NCI-H748 treated with DMSO at 0.1 percent for 48 hours (cell line): ENCODE results near the gene RASA4B.
"Not testable (repeated sequence)": the region's sequence is repeated elsewhere in the genome, so short reads cannot be mapped to it uniquely, and the experiment has no call there.

Experiments used
- DNase-seq: peaks from one replicate; lab custom pipeline; 2025; lab: John Stamatoyannopoulos, UW

Gene RASA4B

DNA sequence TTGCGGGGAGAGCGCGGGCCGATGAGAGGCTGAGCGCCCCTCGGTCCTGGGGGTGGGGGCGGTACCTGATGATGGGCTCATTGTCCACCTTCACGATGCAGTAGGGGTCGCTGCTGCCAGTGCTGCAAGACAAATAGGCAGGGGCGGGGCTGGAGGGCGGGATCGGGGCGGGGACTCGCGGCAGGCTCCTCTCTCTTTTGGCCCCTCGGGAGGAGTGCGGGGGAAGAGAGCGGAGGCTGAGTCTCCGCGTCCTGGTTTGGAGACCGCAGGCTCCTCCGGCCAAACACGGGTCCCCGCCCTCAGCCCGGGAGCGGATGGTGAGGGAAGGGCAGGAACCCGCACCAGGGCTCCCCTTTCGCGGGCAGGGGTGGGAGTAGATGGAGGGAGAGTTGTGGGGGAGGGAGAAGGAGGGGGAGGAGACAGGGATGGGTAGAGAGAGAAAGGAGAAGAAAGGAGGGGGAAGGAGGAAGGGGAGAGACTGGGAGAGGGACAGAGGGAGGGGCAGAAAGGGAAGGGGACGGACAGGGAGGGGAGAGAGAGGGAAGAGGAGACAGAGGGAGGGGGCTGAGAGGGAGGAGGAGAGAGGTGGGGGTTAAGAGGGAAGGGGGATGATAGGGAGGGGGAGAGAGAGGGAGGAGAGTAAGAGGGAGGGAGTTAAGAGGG, 5.6 kb downstream of the RASA4B start:
- DNase-seq = not testable (repeated sequence)

DNA sequence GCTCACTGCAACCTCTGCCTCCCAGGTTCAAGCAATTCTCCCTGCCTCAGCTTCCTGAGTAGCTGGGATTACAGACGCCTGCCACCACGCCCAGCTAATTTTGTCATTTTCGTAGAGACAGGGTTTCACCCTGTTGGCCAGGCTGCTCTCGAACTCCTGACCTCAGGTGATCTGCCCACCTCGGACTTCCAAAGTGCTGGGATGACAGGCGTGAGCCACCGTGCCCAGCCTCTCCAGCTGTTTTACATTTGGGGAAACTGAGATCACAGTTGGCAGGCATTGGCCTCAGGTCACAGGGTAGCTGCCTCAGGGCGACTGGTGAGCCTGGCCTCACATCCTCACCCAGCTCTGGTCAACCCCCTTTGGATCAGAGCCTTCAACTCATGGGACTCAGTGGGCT, 7.0 kb downstream of the RASA4B start:
- not testable (repeated sequence) for DNase-seq

DNA sequence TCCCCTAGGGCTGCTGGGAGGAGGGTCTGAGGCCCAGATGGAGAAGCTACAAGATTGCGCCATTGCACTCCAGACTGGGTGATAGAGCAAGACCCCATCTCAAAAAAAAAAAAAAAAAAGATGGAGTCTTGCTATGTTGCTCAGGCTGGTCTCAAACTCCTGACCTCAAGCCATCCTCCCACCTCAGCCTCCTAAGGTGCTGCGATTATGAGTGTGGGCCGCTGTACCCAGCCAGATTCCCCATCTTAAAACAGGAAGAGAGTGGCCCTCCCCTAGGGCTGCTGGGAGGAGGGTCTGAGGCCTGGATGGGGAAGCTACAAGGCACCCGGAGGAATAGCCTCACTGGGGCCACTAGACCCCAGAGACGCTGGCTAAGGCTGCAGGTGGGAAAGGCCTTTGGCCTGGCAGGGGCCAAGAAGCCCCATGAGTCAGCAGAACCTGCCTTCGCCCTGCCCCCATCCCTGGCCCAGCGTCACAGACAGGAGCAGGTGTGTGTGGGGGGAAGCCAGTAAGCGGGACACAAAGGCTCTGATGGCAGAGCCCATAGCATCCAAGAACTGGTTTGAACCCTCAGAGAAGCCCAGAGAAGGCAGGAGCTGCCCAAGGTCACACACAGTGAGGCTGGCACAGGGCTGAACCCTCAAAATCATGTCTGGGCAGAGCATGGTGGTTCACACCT, 10.0 kb downstream of the RASA4B start:
- DNase-seq = not testable (repeated sequence)

DNA sequence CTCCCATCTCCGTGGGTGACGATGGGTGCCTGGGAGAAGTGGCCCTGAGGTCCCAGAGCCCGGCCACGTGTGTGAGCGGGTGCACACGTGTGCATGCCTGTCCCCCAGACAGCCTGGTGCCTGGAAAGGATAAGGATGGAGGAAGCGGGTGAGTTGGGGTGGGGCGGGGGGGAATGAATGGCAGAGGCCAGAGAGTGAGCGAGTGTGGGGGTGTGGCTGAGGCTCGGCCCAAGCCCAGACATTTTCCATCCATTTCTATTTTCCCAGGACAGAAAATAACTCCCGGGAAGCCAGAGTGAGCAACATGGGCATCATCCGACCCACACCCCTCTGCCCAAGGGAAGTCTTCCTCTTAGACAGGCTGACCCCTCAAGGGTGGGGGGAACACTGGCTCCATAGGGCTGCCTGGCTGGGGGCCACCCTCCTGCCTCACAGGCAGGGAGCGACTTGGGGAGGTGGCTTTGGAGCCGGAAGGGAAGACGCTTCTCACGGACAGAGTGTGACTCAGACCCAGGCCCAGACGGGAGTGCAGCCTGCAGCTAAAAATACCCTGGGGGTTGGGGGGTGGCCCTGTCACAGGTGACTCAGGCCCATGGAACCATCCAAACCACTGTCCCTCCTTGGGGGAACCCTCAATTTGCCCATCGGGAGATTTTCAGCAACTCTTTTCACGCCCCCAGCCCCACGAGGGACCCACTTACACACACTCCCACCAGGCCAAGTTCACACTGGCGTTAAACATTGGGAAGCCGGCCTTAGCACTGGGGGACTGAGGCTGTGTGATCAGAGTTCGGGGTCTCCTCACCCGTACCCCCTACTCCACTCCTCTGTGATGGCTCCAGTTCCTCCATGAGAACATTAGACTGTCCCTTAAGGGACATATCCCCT, 12.0 kb downstream of the RASA4B start:
- not testable (repeated sequence) for DNase-seq

DNA sequence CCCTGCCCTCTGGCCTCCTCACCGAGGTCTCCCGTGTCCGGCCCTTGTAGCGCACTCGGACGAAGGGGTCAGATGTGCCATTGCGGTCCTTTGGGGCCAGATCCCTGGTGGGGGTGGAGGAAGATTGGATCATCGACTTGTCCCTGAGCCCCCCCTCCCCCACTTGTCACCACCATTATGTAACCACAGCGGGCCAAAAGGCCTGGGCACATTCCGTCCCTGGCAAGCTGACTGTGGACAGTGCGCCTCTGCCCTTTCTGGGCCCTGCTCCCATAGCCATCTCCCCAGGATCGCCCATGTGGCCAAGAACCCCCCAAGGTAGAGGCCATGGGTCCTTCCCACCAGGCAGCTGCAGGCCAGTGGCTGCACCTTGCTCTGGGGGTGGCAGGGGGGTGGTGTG, 14.4 kb downstream of the RASA4B start:
- not testable (repeated sequence) for DNase-seq

DNA sequence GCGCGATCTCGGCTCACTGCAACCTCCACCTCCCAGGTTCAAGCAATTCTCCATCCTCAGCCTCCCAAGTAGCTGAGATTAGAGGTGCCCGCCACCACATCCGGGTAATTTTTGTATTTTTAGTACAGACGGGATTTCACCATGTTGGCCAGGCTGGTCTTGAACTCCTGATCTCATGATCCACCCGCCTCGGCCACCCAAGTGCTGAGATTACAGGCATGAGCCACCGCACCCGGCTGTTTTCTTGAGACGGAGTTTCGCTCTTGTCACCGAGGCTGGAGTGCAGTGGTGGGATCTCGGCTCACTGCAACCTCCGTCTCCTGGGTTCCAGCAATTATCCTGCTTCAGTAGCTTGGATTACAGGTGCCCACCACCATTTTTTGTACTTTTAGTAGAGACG, 19.3 kb downstream of the RASA4B start:
- DNase-seq = not testable (repeated sequence)

DNA sequence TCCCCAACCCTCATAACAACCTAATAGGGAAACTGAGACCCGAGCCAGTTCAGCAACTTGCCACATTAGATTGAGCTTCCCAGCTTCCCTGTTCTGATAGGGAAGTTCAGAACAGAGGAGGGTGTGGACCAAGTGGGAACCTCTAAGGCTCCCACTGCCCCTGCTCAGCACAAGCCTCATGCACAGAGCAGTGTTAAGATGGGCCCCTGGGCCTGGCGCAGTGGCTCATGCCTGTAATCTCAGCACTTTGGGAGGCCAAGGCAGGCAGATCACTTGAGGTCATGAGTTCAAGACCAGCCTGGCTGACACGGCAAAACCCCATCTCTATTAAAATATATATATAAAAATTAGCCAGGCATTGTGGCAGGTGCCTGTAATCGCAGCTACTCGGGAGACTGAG, 20.3 kb downstream of the RASA4B start:
- not testable (repeated sequence) for DNase-seq

- DNase-seq = not testable (repeated sequence)
Measured at GRCh38 chr7:102496861-102497260, 20.7 kb downstream of the RASA4B start.

DNA sequence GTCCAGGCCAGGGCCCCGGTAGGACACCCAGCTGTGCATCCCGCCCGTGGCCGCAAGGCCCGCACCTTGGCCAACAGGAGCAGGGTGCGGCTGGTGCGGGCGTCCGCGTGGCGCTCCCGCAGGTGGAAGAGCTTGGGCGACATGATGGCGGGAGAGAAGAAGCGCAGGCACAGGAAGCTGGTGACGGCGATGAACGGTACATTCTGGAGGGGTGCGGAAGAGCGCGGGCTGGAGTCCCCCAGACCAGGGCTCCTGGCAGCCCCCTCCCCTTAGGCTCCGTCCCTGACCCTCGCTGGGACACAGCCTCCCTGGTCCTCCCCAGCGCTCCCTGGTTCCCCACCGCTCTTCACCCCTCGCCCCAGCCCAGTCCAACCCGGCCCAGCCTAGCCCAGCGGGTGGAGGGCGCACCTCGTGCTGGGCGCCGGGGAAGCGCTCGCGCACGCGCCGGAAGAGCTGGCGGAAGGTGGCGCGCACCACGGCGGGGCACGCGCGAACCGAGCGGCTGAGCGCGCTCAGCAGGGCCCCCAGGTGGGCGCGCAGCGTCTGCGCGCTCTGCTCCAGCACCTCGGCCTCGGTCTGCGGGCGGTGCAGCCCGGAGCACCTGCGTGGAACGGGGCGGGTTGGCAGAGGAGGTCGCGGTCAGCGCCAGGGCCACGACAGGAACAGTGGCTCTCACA, 23.0 kb downstream of the RASA4B start:
- DNase-seq = not testable (repeated sequence)

- DNase-seq = not testable (repeated sequence)
Measured at GRCh38 chr7:102494026-102494425, 23.6 kb downstream of the RASA4B start.

DNA sequence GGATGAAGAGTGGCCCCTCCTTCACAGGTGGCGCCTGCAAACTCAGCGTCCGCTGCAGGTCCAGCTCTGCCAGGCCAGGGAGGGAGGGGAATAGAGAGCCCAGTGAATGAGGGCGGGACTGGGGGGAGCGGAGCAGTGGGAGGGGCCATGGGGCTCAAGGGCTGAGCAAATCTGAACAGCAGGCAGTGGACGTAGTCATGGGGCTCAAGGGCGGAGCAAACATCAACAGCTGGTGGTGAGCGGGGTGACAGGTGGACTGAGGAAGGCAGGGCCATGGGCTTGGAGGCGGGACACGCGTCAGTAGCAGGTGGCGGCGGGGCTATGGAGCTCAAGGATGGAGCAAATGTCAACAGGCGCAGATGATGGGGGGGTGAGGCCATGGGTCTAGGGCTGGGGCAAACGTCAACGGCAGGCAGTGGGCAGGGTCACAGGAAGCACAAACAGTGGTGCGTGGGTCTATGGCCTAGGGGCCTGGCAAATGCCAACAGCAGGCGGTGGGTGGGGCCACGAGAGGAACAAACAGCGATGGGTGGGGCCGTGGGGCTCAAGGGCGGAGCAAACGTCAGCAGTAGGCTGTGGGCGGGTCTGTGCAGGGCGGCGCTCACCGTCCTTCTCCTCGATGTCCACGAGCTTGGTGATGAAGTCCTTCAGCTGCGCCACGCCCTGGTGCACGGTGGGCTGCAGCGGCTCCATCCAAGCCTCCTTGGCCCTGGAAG, 24.2 kb downstream of the RASA4B start:
- not testable (repeated sequence) for DNase-seq

GRCh38 chr7:102490529-102491075, 27.0 kb downstream of the RASA4B start:
- not testable (repeated sequence) for DNase-seq

DNA sequence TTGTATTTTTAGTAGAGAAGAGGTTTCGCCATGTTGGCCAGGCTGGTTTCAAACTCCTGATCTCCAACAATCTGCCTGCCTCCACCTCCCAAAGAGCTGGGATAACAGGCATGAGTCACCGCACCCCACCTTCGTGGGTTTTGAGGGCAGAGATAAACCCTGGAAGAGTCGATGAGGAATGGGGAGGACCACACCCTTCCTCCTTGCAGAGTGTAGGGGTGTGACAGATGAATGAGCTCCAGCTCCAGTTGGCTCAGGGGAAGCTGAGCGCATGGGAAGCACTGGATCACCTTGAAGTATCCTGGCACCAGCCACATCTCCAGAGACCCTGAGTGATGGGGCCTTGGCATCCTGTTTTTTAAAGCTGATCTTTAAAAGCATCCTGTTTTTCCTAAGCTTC, 33.3 kb downstream of the RASA4B start:
- not testable (repeated sequence) for DNase-seq

GRCh38 chr7:102481962-102482361, 35.6 kb downstream of the RASA4B start:
- DNase-seq = not testable (repeated sequence)

GRCh38 chr7:102479982-102480637, 37.5 kb downstream of the RASA4B start:
- not testable (repeated sequence) for DNase-seq

GRCh38 chr7:102479209-102479584, 38.4 kb downstream of the RASA4B start:
- not testable (repeated sequence) for DNase-seq

DNA sequence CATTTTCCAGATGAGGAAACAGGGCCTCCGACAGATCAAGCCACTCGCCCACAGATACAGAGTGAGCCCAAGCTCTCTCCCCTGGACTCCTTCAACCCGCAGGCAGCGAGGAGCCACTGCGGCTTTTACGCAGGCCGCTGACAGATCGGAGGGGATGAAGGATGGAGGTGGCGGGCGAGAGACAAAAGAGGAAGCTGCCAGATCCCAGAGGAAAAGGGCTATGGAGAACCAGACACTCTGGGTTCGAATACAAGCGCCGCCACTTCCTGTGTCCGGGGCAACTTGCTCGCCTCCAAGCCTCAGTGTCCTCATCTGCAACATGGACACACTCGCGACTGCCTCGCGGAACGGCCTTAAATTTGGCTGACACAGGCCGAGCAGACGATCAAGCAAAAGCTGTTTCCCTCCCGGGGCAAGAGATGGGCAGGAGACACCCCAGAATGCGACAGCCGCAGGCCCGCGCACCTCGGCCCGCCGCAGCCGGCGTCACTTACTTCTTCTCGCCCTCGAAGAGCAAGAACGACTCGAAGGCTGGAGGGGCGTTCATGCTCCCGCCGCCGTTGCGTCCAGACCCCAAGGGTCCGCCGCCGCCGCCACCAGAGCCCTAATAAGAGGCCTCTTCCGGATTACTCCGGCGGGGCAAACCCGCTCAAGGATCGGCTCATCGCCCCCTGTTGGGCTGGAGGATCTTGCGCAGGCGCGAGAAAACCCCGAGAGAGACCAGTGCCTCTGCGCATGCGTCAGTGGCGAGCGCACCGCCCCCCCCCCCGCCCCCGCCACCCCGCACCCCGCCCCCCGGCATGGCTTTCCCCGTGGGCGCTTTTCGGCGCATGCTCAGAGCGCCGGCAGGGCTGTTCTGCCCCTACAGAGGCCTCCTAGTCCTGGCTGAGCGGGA, 39.0 kb downstream of the RASA4B start, which contains the start of gene POLR2J:
Gene POLR2J (minus strand): TSS at position 609 of the 895 bp plus-strand sequence. CDS start 62 bp downstream, at position 547.
- not testable (repeated sequence) for DNase-seq

GRCh38 chr7:102474736-102475435, 42.7 kb downstream of the RASA4B start:
- not testable (repeated sequence) for DNase-seq

DNA sequence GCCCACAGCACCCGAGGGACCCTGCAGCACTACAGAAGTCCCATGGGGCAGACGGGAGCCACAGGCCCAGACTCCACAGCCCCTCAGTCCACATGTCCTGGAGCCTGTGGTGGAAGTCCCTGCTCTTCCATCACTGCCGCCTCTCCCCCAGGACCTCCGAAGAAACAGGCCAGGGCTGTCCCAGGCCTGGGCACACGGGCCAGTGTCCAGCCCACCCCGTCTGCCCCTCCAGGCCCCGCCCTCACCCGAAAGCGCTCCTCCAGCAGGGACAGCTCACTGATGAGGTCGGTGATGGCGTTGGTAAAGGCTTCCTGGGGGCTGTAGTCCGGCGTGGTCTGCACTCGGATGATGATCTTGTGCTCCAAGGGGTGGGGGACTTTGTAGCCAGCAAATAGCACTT, 43.5 kb downstream of the RASA4B start:
- DNase-seq = not testable (repeated sequence)
